ENCODE data around the gene C1QTNF2.

DNA sequence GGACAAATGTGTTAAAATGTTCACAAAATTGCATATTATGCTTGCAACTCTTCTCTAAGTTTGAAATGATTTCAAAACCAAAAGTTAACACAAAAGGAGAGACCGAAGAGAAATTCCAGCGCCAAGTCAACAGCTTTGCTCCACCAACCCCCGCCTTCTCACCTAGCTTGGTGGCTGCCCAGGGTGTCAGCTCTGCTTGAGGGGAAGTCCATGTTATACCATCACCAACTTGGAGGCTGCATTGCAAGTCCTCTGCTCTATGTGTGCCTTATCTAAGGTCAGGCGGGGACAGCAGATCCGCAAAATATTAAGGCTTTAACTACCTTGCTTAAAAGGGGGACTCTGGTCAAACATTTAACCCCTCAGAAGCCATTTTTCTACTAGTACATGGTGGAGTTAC, 72.7 kb downstream of the C1QTNF2 start:
- no peak for TF ChIP-seq FOXM1 (IDR thresholded peaks at IDR 0.05; ENCODE audit: borderline replicate concordance, low read depth)
- no peak for TF ChIP-seq YY1 (IDR thresholded peaks at IDR 0.05; ENCODE audit: low read depth)
